Adrenal gland (tissue), 12 donors: Measurements from ENCODE around the gene ITGB3. TPM values are rescaled to one million over a fixed set of nuclear protein-coding genes. Genes with fewer than 3 reads are reported as not detected.

Experiments
- DNase-seq, 7 donors: peaks; one replicate each; pipeline ENCODE4 v3.0.0-alpha.2; 2019 to 2020
- H3K27ac ChIP-seq, 5 donors: fragments of 200-600 bp; sonication (generic) in 4 of 5; 1 replicate in 3 of 5; 2 replicates in 2 of 5; pipeline versions ENCODE4 v1.5.1 to v1.8.0; 2016 to 2020; ENCODE audit warnings: mild to moderate bottlenecking in 1 of 5
- H3K27me3 ChIP-seq: fragments of 200-600 bp; 2 replicates; pipeline ENCODE4 v1.8.0; 2021
- H3K36me3 ChIP-seq, 2 donors: fragments of 200-600 bp; replicated peaks in 1 of 2; 1 replicate in 1 of 2; 2 replicates in 1 of 2; pipeline versions ENCODE4 v1.5.1 to v1.8.0; 2018 to 2022
- H3K4me1 ChIP-seq, 2 donors: fragments of 200-600 bp; replicated peaks in 1 of 2; 1 replicate in 1 of 2; 2 replicates in 1 of 2; pipeline versions ENCODE4 v1.5.1 to v1.8.0; 2018 to 2021
- H3K4me3 ChIP-seq, 4 donors: fragments of 200-600 bp; sonication (generic) in 3 of 4; one replicate each; pipeline ENCODE4 v1.5.1; 2016 to 2018
- H3K9me3 ChIP-seq, 3 donors: fragments of 200-600 bp; sonication (generic) in 1 of 3; replicated peaks in 1 of 3; 1 replicate in 2 of 3; 2 replicates in 1 of 3; pipeline versions ENCODE4 v1.5.1 to v1.8.0; 2016 to 2021
- CTCF ChIP-seq, 6 experiments: fragments of 450-650 bp in 4 of 6; fragments of 200-600 bp in 2 of 6; sonication (generic) in 1 of 6; IDR thresholded peaks; 1 replicate in 5 of 6; 2 replicates in 1 of 6; pipeline versions ENCODE4 v1.5.1 to v1.8.0; 2016 to 2021; ENCODE audit warnings: antibody characterized with exemption in 6 of 6, mild to moderate bottlenecking in 2 of 6, moderate library complexity in 1 of 6
- POLR2A ChIP-seq, 2 donors: fragments of 450-650 bp; IDR thresholded peaks; one replicate each; pipeline ENCODE4 v1.6.1; 2017; ENCODE audit warnings: antibody characterized with exemption in 2 of 2, mild to moderate bottlenecking in 2 of 2, moderate library complexity in 1 of 2
- WGBS, 4 donors: extraction: QIAGEN DNeasy Blood & Tissue Kit in 2 of 4; methylation state at CpG; one replicate each; pipeline versions ENCODE4 v1.1.5 to v1.1.7; 2013 to 2017; 5-methylcytosine and 5-hydroxymethylcytosine counted together
- intact Hi-C, 2 donors: fragments of 100-400 bp; cut with DNase I; formaldehyde crosslinking; loops; one replicate each; pipeline versions ENCODE4 v1.14.1 to v1.15.0; 2022 to 2023
- polyA plus RNA-seq, 3 donors: library from polyadenylated mRNA; stranded (reverse); fragments of 200-250 nt in 2 of 3; fragments of 350-450 nt in 1 of 3; fragmentation: Illumina TruSeq in 1 of 3; extraction: RNeasy Lipid Tissue Mini Kit (QIAGEN cat#74804) in 1 of 3; gene quantifications; one replicate each; pipeline ENCODE4 v1.2.3, GENCODE V29; 2013 to 2014
- total RNA-seq, 9 donors: library from RNA; depleted of rRNA in 4 of 9; stranded (reverse); fragments of >200 nt in 4 of 9; fragments of 120-200 nt in 1 of 9; fragmentation: NEBNext Ultra II Directional in 1 of 9; extraction: Animal tissue kit (Norgen Biotek cat#: 25700) in 1 of 9; gene quantifications; one replicate each; pipeline versions ENCODE4 v1.1.0 to v1.2.4, GENCODE V29; 2013 to 2023
- donor health status: healthy with polysubstance abuse.
- donor health status: Bipolar disorder and iron deficiency.
- donor health status: DM: yes; HTN: yes; CAD: no.
- donor health status: DM: no; HTN: no; CAD: no.
- donor health status: DM: no; HTN: no; CAD: no.
- donor health status: DM: yes; HTN: yes; CAD: no.

The ITGB3 gene
- total and polyA plus RNA-seq, 12 donors, result 0.12 to 3.7 (median 1.5) TPM

GRCh38 chr17:47246120-47246519 is 7.5 kb upstream of the ITGB3 start:
- DNase-seq, result no peak
- H3K9me3 ChIP-seq, result no peaks in the 10 kb centered on the region
- intact Hi-C loops, result no loop called here
- TF ChIP-seq POLR2A (IDR thresholded peaks at IDR 0.05) (no peak), CTCF (IDR thresholded peaks at IDR 0.05) (no peak)
- WGBS, 4 donors, result 70 to 83% (median 75%) methylated on average over 2 of the region's 2 CpGs
- H3K4me1 ChIP-seq, result no peaks in the 10 kb centered on the region
- H3K27me3 ChIP-seq, result no peaks in the 10 kb centered on the region
- H3K27ac ChIP-seq, result no peak overlapping the region
- H3K36me3 ChIP-seq, result no peaks in the 10 kb centered on the region
- H3K4me3 ChIP-seq, result no peak overlapping the region

- Histone ChIP-seq H3K9me3 (no peaks in the 10 kb centered on the region), H3K4me1 (peaks cover 11 to 12% of the 10 kb centered on the region in 2 donors), H3K4me3 (no peak overlapping the region), H3K27ac (no peak overlapping the region), H3K36me3 (no peaks in the 10 kb centered on the region), H3K27me3 (peaks cover 8% of the 10 kb centered on the region)
- DNase-seq, result no peak
- TF ChIP-seq CTCF (IDR thresholded peaks at IDR 0.05), result no peak
- TF ChIP-seq POLR2A (IDR thresholded peaks at IDR 0.05), result no peak
- intact Hi-C loops, result no loop called here
- WGBS, 4 donors, result 81 to 94% (median 85%) methylated on average over 2 of the region's 2 CpGs
Measured at GRCh38 chr17:47250855-47251254, 2.8 kb upstream of the ITGB3 start.

GRCh38 chr17:47251421-47251940 is 2.1 kb upstream of the ITGB3 start:
- DNase-seq, result no peak
- no peak overlapping the region for H3K27ac ChIP-seq

GRCh38 chr17:47252209-47252608 is 1.4 kb upstream of the ITGB3 start:
- no peak overlapping the region for H3K4me3 ChIP-seq
- no peaks in the 10 kb centered on the region for H3K36me3 ChIP-seq
- H3K27me3 ChIP-seq, result peaks cover 8% of the 10 kb centered on the region
- 91 to 100% (median 99%) methylated on average over 1 of the region's 1 CpG for WGBS, 4 donors
- no peak overlapping the region for H3K27ac ChIP-seq
- H3K4me1 ChIP-seq, result peaks cover 11 to 12% of the 10 kb centered on the region in 2 donors
- no peaks in the 10 kb centered on the region for H3K9me3 ChIP-seq
- TF ChIP-seq CTCF (IDR thresholded peaks at IDR 0.05) (no peak), POLR2A (IDR thresholded peaks at IDR 0.05) (no peak)
- intact Hi-C loops, result no loop called here
- no peak for DNase-seq

More at GRCh38 chr17:47251421-47251940, 2.1 kb upstream of the ITGB3 start:
- 85 to 100% (median 91%) methylated on average over 1 of the region's 1 CpG for WGBS, 4 donors
- no peak for TF ChIP-seq POLR2A (IDR thresholded peaks at IDR 0.05)
- TF ChIP-seq CTCF (IDR thresholded peaks at IDR 0.05), result no peak
- intact Hi-C loops, result no loop called here
- H3K4me3 ChIP-seq, result no peak overlapping the region
- H3K27me3 ChIP-seq, result peaks cover 8% of the 10 kb centered on the region
- H3K9me3 ChIP-seq, result no peaks in the 10 kb centered on the region
- peaks cover 11 to 12% of the 10 kb centered on the region in 2 donors for H3K4me1 ChIP-seq
- H3K36me3 ChIP-seq, result no peaks in the 10 kb centered on the region
